ENCODE measurements around the gene WFDC10A.
"Not testable (repeated sequence)": the region's sequence is repeated elsewhere in the genome, so short reads cannot be mapped to it uniquely, and the experiment has no call there.

DNA sequence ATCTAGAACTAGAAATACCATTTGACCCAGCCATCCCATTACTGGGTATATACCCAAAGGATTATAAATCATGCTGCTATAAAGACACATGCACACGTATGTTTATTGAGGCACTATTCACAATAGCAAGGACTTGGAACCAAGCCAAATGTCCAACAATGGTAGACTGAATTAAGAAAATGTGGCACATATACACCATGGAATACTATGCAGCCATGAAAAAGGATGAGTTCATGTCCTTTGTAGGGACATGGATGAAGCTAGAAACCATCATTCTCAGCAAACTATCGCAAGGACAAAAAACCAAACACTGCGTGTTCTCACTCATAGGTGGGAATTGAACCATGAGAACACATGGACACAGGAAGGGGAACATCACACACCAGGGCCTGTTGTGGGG, 27.5 kb downstream of the WFDC10A start:
- TF ChIP-seq, protein P1, sequence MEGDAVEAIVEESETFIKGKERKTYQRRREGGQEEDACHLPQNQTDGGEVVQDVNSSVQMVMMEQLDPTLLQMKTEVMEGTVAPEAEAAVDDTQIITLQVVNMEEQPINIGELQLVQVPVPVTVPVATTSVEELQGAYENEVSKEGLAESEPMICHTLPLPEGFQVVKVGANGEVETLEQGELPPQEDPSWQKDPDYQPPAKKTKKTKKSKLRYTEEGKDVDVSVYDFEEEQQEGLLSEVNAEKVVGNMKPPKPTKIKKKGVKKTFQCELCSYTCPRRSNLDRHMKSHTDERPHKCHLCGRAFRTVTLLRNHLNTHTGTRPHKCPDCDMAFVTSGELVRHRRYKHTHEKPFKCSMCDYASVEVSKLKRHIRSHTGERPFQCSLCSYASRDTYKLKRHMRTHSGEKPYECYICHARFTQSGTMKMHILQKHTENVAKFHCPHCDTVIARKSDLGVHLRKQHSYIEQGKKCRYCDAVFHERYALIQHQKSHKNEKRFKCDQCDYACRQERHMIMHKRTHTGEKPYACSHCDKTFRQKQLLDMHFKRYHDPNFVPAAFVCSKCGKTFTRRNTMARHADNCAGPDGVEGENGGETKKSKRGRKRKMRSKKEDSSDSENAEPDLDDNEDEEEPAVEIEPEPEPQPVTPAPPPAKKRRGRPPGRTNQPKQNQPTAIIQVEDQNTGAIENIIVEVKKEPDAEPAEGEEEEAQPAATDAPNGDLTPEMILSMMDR (IDR thresholded peaks at IDR 0.05; ENCODE audit: low read length), result not testable (repeated sequence)
- not testable (repeated sequence) for TF ChIP-seq EZH2 (optimal IDR thresholded peaks at IDR 0.05; ENCODE audit: low read depth, low read length); EZH2phosphoT487 (IDR thresholded peaks at IDR 0.05; ENCODE audit: low read length)
